ENCODE data around the gene SPDL1.

SPDL1 gene

DNA sequence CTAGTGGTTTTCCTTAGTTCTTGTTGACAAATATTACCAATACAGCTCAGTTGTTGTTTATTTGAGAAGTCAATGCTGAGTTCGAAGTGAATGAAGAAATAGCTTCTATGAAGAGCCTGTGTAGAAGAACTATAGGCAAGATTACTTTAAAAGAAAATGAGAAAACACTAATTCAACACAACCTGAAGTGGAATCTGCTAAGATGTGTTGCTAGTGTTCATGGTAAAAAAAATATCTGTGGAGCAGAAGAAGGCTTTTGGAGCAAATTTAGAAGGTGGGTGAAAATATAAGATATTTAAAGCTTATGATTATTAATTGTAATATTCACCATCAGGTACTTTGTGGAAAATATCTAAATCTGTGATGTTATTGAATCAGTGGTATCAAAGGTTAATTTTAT lies 51.0 kb downstream of the SPDL1 start:
- DNase-seq = no peak

DNA sequence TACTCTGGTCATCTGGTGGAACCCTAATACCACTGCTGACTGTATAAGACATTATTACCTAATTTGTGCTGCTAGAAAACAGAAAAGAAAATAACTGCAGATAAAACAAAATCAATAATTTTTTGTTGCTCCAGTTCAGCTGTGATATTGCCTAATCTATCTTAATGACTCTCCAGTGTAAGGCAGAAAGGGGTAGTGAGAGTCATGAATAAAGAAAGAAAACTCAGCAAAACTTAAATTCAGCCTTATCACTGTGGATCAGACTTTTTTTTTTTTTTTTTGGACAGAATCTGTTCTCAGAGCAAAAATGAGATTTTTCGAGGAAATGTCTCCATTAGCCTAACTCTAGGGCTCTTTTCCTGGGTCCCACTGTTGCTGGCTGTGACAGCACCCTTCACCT lies 52.4 kb downstream of the SPDL1 start:
- no peak for DNase-seq

DNA sequence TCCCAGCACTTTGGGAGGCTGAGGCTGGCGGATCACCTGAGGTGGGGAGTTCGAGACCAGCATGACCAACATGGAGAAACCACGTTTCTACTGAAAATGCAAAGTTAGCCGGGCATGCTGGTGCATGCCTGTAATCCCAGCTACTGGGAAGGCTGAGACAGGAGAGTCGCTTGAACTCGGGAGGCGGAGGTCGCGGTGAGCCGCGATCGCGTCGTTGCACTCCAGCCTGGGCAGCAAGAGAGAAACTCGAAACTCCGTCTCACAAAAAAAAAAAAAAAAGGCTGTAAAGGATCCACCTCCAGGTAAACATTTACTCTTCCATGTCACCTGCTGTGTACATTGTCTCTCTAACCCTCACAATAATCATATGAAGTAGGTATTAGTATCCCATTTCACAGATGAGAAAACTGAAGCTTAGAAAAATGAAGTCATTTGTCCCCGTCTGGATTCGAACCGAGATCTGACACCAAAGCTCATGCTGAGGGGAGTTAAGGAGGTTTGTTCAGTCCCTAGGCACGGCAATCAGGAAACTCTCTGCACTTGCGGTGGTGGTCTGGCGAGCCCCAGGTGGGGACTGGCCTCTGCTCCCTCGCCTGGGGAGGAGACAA lies 53.0 kb downstream of the SPDL1 start:
- no peak for DNase-seq

DNA sequence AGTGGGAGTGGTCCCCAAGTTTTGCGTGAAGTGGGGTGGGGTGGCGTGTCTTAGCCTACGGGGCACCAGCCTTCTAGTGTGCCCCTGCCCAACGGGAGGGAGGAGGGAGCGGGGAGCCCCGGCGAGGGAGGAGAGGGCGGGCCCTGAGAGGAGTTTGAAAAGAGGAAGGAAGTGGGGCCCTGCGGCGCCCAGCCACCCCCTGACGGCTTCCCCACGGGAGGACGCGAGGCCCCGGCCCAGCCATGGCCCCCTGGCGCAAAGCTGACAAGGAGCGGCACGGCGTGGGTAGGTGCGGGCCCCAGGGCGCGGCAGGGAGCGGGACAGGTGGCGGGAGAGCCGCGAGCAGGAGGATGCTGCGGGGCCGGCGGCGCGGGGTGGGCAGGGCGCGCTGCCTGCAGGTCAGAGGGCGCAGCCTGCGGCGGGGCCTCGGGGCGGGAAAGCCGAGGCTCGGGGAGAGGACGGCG lies 53.5 kb downstream of the SPDL1 start, which contains the start of gene DOCK2:
Gene DOCK2, plus strand, starts transcription at position 191 of the 464 bp plus-strand sequence. Its CDS starts 52 bp downstream, at position 243.
- DNase-seq = peak; percentile 82

DNA sequence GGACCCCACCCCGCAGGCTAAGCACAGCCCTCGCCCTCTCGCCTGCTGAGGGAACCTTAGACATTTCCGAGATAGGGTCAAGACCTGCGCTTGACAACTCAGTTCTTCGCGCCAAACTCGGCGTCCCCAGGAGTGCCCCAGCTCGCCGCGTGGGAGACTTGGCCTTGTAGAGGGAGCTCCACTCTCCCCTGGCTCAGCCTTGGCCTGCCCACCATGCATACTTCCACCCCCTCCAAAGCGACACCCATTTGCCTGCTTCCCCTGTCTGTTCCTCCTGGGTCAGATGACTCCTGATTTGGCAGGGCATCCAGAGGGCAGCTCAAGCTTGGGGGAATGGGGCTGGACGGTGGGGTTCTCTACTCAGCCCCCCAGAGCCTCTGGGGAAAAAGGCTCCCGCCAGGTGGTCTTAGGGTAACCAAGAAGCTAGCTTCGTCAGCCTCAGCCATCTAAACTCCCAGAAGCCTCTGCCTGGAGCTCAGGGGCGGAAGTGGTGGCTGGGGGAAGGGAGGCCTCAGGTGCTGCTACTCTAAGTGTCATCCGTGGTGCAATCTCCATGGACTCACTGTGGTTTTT lies 54.1 kb downstream of the SPDL1 start:
- DNase-seq = peak; percentile 85

DNA sequence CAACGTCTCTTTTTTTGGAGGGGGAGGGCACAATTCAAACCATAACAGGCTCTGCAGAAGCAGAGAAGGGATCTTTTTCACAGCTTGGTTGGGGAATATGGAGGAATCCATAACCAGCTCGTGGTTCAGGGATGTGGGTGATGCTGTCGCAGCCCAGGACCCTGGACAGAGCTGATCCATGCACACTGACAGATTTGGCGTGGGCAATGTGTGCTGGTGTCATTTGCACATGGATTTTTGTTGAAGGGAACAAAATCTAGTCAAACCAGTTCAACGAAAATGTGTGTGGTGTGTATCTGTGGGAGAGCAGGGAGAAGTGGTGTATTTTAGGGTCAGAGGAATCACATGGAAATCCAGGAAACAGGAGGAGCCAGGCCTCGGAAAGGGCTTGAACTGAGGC lies 57.7 kb downstream of the SPDL1 start:
- DNase-seq = no peak

DNA sequence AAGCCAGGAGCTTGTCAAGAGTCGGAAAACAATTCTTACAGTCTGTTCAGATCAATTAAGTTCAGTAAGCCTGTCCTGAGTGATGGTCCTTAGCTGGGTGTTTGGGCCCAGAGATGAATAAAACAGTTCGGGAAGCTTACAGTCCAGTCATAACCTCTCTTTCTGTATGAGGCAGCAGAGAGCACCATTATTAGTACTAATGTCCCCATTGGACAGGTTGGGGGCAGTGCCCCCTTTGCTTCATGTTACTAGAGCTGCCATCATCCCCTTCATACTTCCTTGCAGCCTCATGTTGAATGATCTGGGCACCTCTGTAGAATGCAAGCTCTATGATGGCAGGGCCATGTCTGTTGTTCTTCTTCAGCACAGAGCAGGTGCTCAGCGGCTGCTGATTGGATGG lies 63.3 kb downstream of the SPDL1 start:
- no peak for DNase-seq

DNA sequence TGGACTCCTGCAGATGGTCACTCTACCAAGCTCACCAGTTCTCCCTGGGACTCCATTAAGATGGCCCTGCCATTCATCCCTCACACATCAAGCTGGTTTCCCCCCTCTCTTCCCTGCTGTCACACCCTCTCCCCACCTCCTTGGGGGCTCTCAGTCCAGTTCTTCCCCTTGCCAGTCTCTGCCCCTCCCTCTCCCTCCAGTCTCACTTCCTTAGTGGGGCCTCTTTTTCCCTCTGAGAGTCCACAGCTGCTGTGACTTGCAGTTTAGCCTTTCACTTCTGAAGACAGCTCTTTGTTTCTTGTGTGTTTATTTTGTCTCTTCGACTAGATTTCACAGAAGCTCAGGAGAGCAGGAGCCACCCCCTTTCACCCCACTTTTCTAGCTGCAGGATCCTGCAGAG lies 64.0 kb downstream of the SPDL1 start:
- no peak for DNase-seq

DNA sequence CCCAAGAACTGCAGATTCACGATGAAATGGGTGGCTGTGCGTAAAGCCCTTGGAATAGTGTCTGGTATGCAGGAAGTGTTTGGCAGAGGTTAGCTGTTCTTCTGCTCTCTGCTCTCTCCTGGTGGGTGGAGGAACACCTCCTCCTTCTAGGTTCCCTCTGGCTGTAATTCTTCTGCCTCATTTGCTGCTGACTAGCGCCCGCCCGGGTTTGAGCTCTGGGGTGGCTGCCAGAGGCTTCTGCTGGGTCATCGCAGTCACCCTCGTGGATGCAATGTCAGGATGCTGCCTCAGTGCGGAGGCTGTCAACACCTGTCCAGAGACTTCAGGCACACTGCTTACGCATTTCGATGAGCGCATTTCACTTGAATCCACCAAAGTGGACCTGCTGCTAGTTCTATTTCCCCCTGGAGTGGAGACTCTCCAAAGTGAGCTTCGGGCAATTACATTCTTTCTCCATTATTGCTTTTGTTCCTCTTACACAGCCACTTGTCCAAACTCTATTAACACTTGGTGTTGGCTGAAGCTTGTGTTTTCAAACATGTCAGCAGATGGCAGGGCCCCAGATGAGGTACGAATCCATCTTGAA lies 65.2 kb downstream of the SPDL1 start:
- DNase-seq = peak; percentile 18

DNA sequence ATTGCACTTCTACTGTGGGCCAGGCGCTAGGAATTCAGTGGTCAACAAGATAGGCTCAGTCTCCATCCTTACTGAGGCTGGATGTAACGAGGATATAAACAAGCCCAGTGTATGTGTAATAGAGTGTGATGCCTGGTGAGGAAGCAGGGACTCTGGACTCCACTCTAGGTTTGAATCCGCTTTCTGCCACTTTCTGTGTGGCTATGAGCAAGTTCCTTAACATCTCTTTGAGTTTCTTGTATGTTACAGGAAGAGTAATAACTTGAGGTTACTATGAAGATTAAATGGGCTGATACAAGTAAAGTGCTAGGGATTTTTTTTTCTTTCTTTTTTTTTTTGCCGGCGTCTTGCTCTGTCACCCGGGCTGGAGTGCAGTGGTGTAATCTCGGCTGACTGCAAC lies 65.9 kb downstream of the SPDL1 start:
- peak; percentile 42 for DNase-seq

DNA sequence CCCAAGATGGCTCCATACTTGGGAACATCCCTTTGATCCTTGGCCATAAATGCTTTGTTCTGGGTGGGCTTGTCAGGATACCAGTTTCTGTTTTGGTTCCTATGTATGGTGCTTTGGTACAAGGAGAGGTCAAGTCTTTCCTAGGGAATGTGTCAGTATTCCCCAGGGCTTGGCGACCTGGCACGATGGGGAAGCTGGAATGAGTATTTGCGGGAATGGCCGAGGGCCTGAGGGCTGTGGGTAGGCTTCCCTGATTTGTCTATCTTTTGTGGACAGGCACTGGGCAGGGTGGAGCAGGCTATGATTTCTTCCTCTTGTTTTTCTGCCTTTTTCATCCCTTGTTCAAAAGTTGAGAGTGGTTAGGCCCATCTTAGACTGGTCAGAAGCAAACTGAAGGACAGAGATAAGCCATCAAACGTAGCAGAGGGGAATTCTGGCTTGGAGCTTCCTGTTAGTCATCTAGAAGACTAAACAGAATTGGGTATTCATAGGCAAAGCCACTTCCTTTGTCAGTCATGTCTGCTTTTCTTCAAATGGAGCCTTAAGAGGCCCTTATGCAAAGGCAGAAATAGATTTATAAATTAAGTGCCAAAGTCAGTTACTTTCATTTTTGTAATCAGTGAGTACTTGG lies 67.2 kb downstream of the SPDL1 start:
- DNase-seq = peak; percentile 26

DNA sequence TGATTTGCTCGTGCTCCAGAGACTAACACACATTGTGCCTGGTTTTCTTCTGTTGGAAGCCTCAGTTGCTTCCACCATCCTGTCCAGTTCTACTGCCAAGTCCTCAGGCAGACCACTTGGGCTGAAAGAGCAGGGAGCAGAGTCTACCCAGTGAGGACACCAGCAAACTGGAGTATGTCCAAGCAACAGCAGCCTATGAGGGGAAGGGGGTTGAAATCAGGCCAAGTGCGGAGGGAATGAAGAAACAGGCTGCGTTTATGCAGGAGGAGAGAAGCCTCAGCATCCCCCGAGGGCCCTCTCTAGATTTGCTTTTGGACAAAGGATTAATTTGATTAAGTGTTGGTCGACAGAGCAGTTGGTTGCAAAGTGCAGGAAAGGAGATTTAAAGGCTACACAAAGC lies 68.0 kb downstream of the SPDL1 start:
- DNase-seq = no peak

DNA sequence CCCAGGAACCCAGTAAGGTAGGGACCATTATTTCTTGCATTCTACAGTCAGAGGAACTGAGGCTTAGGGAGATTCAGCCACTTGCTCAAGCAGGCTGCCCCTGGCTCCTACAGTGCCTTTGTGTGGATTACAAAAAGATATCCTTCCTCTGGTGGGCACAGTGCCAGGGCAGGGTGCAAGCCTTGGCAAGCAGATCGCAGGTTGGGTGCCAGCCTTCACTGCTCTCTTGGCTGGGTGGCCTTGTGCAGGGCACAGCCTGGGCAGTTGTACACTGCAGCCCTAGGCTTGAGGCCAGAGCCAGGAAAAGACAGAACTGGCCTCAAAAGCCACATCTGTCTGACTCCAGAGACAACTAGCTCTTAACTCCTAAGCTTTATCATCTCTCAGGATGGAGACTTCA lies 68.5 kb downstream of the SPDL1 start:
- no peak for DNase-seq

DNA sequence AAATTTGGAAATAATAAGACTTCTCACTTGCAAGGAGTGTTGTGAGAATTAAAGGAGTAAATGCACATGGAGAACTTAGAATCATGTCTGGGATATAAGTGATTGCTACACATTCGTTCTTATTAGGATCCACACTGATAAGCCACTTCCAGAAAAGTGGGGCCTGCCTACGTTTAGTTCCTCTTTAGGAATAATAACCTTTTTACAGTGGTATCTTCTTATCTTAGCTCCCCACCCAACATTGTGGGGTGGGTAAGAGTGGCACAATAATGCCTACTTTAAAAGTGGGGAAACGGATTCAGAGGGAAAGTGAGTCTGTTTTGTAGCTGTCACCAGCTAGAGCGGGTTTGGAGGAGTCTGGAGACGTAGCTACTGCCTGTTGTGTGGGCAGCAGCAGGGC lies 69.5 kb downstream of the SPDL1 start:
- no peak for DNase-seq

Measured in activated CD4-positive, alpha-beta T cell treated with anti-CD3 and anti-CD28 coated beads for 48 hours (primary cell).